ENCODE data around the gene GRAMD2A.
"Not testable (repeated sequence)": the region's sequence is repeated elsewhere in the genome, so short reads cannot be mapped to it uniquely, and the experiment has no call there.

GRAMD2A gene

DNA sequence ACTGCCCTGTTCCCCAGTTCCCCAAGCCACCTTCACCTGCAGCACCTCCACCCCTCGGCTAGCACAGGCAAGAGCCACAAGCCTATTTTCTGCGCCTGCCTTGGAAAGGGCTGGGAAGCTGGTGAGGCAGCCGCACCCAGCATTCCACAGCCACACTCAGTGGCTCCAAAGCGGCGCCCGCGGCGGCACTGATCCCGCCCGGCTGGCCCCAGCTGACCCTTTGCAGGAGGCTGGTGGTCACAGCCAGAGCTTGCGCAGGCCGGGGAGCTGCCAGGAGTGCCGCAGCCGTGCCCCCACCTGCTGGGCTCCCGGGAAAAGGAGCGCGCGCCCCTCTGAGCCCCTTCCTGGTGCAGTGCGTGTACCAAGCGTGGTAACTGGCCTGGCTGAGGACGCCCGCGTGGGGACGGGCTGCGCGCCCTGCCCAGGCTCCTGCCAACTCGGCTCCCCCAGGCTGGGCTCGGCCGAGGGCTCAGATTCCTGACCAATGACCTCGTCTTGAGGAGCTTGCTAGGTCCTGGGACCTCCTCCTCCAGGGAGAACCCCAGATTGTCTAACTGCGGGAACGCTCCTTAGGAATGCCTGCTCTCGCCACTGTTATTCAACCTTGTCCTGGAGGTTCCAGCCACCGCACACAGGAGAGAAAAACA lies 13.3 kb downstream of the GRAMD2A start:
- DNase-seq (ENCODE audit: low spot score), result no peak

DNA sequence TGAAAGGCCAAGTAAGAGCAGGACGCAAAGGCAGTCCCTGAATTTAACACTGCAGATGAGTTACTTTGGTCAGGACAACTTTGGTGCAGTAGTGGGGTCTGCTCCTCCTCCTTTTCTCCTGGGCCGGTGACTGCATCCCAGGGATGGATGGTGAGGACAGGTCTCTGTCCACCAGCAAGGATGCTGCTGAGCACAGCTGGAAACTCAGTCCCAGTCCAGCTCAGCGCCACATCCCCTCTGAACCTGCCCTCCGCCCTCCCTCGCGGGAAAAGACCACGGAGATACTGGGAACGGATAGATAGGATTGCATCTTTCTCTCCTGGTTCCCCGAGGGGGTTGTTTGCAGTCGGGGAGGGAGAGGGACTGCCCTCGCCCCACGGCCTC lies 13.8 kb downstream of the GRAMD2A start:
- DNase-seq (ENCODE audit: low spot score), result no peak

DNA sequence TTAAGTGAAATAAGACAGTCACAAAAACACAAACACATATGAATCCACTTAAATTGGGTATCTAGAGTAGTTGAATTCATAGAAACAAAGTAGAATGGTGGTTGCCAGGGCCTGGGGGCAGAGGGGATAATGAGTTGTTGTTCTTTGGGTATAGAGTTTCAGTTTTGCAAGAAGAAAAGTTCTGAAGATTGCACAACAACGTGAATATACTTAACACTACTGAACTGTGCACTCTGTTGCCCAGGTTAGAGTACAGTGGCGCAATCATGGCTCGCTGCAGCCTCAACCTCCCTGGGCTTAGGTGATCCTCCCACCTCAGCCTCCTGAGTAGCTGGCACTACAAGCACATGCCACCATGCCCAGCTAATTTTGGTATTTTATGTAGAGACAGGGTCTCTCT lies 14.9 kb downstream of the GRAMD2A start:
- no peak for DNase-seq (ENCODE audit: low spot score)

DNA sequence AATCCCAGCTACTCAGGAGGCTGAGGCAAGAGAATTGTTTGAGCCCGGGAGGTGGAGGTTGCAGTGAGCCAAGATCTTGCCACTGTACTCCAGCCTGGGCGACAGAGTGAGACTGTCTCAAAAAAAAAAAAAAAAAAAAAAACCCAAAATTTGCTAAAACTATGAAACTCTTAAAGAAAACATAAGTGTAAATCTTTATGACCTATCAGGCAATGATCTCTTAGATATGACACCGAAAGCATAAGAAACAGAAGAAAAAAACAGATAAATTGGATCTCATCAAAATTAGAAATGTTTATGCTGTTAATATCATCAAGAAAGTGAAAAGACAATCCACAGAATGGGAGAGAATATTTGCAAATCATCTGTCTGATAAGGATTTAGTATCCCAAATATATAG lies 15.3 kb downstream of the GRAMD2A start:
- DNase-seq (ENCODE audit: low spot score), result no peak

DNA sequence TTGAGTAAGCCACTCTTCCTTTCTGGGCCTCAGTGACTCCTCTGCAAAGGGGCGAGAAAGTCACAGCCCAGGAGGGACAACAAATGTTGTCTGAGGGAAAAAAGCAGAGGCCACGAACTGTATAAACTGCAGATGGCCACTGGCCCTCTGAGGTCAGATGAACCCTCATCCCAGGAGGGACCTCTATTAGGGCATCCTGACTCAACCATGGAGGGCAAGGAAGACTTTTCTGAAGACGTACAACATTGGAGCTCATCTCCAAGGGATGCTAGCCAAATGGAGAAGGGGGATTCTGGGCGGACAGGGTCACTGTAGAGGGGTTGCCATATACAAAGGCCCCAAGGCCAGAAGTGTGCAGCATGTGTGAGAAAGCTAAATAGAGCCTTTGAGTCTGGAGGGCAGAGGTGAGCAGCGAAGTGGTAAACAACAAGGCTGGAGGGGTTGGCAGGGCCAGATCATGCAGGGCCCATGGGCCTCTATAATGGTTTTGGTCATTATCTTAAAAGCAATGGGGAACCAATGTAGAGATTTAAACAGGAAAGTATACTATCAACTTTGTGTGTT lies 16.7 kb downstream of the GRAMD2A start:
- no peak for DNase-seq (ENCODE audit: low spot score)

DNA sequence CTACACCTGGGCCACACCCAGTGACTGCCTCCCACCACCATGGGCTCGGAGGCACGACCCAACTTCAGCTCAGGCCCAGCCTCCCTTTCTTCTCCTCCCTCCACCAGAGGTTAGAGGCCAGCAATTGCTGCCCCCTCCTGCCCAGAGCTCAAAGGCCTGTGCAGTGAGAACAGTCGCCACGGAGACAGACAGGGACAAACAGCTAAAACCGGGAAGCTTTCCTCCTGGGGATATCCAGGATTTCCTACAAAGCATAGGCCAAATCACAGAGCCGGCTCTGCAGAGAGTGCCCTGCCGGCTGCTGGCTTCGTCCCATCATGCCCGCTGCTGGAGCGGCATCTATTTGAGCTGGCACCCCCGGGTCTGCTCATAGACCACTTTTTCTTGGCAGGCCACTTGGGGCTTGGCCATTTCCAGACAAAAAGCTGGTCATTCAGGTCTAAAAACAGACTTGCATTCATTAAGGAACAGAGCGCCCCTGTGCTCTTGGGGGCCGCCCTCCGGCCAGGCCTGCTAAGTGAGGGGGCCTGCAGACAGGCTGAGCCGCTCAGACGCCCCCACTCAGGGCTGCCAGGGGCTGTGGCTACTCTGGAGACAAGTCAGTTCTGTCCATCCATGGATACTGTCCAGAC lies 17.5 kb downstream of the GRAMD2A start:
- DNase-seq (ENCODE audit: low spot score), result peak; percentile 85

DNA sequence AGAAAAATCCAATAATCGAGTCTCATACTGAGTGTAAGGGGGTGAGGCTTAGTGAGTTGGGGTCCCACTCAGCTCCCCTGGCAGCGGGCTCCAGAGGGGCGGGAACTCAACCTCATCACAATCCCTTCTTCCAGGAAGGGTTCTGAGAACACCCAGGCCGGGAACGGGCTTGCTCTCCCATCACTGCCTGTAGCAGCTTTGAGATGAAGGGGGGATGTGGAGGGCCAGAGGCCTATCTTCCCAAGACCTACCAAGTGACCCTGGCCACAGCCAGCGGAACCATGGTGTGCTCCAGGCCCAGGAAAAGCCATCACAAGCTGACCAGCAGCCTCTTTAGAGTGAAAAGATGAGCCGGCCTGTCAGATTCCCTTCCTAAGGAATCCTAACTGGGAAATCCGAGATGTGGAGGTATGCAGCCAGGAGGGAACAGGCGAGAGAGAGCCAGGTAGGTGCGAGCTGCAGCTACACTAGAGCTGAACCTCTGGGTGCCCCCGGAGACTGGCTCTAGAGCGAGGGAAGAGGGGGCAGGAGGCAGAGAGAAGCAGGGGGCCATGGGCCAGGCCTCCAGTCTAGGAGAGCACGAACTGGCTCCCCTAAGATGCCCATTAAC lies 18.5 kb downstream of the GRAMD2A start:
- no peak for DNase-seq (ENCODE audit: low spot score)

DNA sequence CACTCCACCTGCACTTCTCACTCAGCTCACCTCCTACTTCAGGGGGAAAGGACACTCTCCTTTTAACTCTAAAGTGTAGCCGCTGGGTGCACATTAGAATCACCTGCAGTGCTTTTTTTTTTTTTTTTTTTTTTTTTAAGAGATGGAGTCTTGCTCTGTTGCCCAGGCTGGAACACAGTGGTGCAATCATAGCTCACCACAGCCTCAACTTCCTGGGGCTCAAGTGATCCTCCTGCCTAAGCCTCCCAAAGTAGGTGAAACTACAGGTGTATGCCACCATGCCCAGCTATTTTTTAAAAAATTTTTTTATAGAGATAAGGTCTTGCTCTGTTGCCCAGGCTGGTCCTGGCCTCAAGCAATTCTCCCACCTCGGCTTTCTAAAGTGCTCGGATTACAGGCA lies 20.8 kb downstream of the GRAMD2A start:
- no peak for DNase-seq (ENCODE audit: low spot score)

DNA sequence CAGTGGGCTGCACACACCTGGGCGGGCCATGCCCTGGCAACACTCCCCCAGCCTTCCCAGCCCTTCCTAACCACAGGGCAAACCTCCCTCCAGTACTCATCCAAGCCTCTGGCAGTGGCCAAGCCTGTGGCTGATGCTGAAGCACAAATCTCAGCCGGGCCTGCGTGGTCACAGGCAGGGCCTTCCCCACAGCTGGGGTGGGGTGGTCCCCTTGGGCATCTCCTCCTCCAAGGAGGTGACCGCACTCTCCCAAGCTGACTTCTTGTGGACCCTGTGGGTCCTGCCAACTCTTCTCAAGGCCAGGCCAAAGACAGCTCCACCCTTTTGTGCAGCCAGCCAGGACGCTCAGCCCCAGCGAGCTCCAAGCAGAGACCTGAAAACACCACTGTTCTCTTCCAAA lies 21.4 kb downstream of the GRAMD2A start:
- DNase-seq (ENCODE audit: low spot score), result no peak

DNA sequence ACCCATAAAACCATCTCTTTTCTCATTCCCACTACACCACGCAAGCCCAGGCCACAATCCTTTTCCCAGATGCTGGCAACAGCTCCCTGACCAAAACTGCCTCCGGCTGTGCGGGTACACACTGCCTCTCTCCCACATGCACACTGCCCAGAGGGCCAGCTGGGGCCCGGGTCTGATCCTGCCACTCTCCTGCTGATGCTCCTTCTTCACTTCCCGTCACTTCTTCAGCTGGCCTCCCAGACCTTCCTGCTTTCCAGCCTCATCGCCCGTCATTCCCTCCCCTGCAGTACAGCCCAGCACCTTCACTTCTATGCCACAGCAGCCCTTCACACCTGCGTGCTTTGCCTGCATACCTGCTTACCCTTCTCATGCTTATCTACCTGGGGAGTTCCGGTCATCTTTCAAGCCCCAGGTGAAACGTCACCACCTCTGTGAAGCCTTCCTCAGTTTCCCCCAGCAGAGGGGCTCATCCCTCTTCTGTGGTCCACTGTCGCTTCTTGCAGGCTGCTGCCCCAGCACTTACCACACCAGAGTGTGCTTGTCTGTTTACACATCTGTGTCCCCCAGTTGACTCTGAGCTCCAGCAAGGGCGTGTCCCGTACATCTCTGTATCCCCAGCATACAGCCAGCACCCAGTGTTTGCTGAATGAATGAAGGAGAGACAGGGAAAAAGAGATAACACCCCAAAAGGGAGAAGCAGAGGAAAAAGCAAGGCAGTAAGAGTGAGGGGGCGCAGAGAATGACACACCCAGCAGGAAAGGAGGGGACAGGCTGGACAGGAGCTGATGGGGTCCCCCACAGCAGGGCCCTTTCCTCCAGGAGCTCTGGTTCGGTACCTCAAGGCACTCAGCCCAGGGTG lies 22.2 kb downstream of the GRAMD2A start:
- DNase-seq (ENCODE audit: low spot score), result no peak

DNA sequence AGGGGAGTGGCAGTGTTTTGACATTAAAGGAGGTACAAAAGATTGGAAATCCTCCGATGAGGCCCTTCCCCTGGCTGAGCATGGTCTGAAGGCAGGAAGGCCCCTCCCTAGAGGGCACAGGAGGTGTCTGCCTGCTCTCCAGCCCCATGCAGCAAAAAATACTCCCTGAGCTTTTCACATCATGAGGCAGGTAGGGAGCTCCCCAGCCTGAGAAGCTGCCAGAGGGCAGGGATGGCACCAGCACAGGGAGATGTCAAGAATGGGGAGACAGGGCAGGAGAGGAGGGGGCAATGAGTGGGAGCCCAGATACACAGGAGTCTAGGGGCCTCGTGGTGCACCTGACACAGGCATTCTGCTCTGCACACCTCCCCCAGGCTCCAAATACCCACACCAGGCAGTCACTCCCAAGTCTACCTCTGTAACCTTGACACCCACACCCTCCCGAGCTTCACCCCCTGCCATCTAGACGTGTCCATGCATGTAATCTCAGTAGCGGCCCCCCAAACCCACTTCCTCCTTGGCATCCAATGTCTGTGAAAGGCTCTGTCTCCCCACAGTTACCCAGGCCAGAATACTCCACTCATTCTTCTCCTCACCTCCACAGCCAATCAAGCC lies 22.9 kb downstream of the GRAMD2A start:
- no peak for DNase-seq (ENCODE audit: low spot score)

DNA sequence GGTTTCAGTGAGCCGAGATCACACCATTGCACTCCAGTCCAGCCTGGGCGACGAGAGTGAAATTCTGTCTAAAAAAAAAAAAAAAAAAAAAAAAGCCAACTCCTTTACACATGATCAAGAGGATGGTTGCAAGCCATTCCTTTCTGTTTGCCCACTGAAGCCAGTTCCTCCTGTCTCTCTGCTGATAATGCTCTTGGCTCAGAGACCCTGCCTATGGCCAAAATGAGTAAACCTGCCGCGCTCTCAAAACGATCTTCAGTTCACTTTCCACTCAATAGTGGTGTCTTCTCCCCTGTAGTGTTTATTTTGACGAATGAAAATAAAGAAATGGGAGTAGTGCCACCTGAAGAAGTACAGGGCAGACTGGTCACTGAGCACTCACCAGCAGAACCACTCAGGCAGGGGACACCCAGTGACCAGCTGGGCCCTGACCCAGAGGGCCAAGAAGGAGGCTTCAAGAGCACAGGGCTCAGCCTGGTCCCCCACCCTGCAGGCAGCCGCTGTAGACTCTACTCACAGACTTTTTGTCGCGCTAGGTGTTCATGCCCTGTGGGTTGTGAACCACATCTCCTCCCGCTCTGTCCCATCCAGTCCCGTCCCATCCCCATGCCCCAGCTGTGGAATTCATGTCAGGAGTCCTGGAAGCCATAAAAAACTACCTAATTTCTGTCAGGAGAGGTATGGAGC lies 23.6 kb downstream of the GRAMD2A start:
- DNase-seq (ENCODE audit: low spot score), result no peak

DNA sequence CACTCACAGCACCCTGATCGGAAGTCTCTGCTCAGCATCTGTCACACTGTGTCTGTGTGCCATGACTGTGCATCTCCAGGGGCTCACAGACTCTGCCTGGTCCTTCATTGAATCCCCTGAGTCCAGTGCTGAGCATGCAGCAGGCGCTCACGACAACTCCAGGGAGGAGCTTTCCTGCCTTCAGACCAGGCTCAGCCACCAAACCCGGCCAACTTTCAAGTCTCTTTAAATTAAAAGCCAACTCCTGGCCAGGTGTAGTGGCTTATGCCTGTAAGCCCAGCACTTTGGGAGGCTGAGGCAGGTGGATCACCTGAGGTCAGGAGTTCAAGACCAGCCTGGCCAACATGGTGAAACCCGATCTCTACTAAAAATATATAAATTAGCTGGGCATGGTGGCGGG lies 24.2 kb downstream of the GRAMD2A start:
- DNase-seq (ENCODE audit: low spot score), result no peak

DNA sequence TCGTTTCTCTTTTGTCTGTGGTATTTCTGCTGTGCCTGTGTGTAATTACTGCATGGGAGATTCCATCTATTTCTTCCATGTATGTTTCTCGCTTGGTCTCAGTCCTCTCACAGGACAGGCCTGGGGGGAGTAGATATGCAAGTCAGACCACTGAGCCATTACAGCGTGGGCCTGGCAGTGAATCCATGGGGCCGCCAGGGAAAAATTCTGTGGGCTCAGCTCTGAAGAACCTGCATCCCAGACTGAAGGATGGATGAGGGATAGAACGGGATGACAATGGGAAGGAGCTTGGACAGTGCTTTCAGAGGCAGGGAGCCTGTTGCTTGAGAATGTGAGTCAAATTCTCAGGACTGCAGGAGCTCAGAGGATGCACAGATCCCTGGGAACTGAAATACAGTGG lies 24.8 kb downstream of the GRAMD2A start:
- no peak for DNase-seq (ENCODE audit: low spot score)

DNA sequence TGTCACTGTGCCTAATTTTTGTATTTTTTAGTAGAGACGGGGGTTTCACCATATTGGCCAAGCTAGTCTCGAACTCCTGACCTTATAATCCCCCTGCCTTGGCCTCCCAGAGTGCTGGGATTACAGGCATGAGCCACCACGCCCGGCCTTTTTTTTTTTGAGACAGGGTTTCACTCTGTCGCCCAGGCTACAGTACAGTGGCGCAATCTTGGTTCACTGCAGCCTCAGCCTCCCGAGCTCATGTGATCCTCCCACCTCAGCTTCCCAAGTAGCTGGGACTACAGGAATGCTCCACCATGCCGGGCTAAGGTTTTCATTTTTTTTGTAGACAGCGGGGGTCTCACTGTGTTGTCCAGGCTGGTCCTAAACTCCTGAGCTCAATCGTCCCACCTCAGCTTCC lies 25.6 kb downstream of the GRAMD2A start:
- not testable (repeated sequence) for DNase-seq (ENCODE audit: low spot score)

DNA sequence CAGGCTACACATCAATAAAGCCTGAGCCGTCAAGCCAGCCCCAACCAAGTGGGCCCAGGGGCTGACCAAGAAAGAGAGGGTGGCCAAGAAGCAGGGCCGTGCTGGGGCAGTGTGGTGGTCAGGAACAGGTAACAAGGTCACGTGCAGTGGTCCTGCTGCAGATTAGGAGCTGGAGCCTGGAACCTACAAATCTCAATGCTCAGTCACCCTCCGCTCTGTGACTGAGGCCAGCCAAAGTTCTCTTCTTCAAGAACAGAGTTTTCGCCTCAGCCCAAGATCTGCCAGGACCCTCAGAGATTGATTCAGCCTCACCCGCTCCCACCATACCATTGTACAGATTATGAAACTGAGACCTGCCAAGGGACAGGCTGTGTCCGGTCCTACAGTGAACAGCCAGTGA lies 26.9 kb downstream of the GRAMD2A start:
- DNase-seq (ENCODE audit: low spot score), result no peak

DNA sequence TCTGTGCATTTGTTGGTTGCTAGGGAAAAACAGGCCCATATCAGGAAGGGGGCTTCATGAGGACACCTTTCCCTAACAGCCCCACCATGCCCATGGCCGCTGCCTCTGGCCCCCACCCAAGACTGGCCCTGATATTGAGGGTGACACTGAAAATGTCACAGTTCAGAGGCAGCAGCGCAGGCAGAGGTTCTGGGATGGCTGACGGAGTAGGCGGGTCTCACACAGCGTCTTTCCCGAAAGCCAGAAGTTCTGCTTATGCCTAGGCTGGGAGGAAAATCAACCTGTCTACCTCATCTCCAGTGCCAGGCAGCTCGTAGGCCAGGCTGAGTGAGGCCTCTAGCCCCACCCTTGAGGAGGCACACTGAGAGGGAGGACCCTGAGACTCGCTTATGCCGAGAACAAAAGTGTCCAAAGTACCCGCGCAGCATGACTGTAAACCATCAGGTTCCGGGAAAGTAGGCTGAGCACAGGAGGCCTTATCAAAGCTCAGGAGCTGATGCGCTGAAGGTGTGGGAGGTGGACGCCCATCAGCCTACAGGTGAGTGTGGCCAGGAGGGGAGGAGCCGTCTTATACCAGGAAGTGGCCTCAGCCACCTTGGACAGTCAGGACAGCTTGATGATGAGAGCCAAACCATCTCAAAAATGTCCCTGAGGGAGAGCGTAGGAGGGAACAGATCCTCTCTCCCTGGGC lies 27.5 kb downstream of the GRAMD2A start:
- no peak for DNase-seq (ENCODE audit: low spot score)

DNA sequence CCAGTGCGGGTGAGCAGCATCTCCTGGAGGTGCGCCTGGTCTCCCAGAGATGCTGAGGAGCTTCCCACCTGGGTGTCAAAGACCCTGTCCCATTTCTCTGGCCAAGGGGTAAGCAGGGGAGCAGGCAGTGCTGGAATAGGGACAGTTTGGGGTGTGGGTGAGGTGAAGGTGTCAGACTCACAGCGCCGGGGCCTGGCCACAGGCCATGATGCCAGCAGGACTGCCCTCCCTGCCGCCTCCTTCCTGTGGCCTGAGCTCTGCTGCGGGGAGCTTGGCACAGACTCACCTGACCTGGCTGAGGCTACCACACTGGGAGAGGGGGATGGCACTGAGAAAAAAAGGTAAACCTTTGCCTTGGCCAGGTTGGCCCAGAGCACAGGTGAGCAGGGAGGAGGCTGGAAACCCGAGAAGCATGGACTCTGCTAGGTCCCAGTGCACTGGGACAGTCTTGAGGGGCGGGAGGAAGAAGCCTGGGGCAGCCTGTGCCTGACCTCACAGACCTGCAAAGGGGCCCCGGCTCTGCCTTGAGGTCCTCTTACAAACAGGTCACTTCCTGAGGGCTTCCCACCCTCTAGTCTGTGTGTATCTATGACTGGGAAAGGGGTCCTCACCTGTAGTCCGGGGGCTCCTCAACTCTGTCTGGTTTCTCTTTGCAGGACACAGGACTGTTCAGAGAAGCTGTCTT lies 28.2 kb downstream of the GRAMD2A start:
- no peak for DNase-seq (ENCODE audit: low spot score)

DNA sequence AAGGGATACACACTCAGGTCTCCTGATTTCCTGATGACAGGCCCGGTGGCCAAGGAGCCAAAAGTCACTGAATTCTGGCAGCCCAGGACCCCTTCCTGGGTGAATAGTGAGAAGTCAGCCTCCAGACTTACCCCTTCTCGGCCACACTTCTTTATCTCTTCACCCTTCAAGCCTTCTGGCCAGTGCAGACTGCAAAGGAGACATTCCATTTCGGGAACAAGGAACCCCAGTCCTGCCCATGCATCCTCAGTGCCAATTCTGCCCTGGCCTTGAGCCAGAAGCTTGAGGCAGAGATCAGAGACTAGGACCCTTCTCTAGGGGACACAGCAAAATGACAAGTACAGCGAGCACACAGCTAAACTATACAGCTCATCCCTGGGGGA lies 28.8 kb downstream of the GRAMD2A start:
- no peak for DNase-seq (ENCODE audit: low spot score)

DNA sequence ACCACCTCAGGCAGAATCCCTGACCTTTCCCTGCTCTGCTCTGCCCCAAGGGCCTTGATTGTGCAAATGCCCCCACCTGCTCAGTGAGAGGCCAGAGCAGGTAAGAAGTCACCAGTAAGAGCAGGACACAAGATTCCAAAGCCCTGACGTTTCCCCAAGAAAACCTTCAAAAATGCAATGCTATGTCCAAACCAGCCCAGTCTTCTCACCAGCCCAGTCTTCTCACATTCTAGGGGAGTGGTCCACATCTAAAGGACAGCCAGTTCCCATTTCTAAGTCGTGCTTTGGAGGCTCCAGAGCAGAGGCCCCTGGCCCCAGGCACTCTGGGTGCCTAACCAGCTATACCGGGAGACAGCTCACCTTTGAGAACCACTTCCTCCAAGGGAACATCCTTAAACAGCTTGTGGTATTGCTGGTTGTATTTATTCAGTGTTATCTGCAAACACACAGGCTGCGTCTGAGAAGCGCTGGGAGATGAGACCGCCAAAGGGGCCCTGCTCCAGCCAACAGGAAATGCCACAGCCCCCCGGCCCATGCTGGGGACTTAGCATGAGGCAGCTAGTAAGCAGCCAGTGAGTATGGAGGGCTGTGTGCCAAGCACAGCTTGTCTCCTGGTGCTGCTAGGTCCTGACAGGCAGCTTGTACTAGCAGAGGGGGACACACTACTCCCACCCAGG lies 29.3 kb downstream of the GRAMD2A start:
- DNase-seq (ENCODE audit: low spot score), result no peak
